Activated naive CD8-positive, alpha-beta T cell (primary cell): ENCODE measurements around the gene MLYCD.
"Not testable (repeated sequence)": the region's sequence is repeated elsewhere in the genome, so short reads cannot be mapped to it uniquely, and the experiment has no call there.

Experiments used
- H3K27ac Mint-ChIP-seq: one replicate; pipeline ENCODE4 v1.8.0; 2021; ENCODE audit warnings: mixed read lengths
- H3K27me3 Mint-ChIP-seq: one replicate; pipeline ENCODE4 v1.8.0; 2021; ENCODE audit warnings: mixed read lengths
- H3K36me3 Mint-ChIP-seq: one replicate; pipeline ENCODE4 v1.8.0; 2021; ENCODE audit warnings: mixed read lengths
- H3K4me1 Mint-ChIP-seq: one replicate; pipeline ENCODE4 v1.8.0; 2021; ENCODE audit warnings: low read depth, mixed read lengths
- H3K4me3 Mint-ChIP-seq: one replicate; pipeline ENCODE4 v1.8.0; 2021; ENCODE audit warnings: mild to moderate bottlenecking, mixed read lengths
- H3K9me3 Mint-ChIP-seq: one replicate; pipeline ENCODE4 v1.8.0; 2021; ENCODE audit warnings: low read depth, mixed read lengths

MLYCD gene

GRCh38 chr16:83937922-83938885 lies 39.3 kb downstream of the MLYCD start:
- H3K27me3 Mint-ChIP-seq, result no peaks in the 10 kb centered on the region
- no peaks in the 10 kb centered on the region for H3K4me1 Mint-ChIP-seq
- H3K4me3 Mint-ChIP-seq, result no peak overlapping the region
- no peaks in the 10 kb centered on the region for H3K36me3 Mint-ChIP-seq
- H3K9me3 Mint-ChIP-seq, result no peaks in the 10 kb centered on the region
- no peak overlapping the region for H3K27ac Mint-ChIP-seq

- Mint-ChIP-seq H3K9me3 (no peaks in the 10 kb centered on the region), H3K27ac (no peak overlapping the region), H3K36me3 (no peaks in the 10 kb centered on the region), H3K4me3 (no peak overlapping the region), H3K4me1 (no peaks in the 10 kb centered on the region), H3K27me3 (no peaks in the 10 kb centered on the region)
Measured at GRCh38 chr16:83939266-83939855, 40.4 kb downstream of the MLYCD start.

- no peak overlapping the region for H3K4me3 Mint-ChIP-seq
- no peaks in the 10 kb centered on the region for H3K9me3 Mint-ChIP-seq
- no peaks in the 10 kb centered on the region for H3K36me3 Mint-ChIP-seq
- H3K27me3 Mint-ChIP-seq, result no peaks in the 10 kb centered on the region
- no peak overlapping the region for H3K27ac Mint-ChIP-seq
- no peaks in the 10 kb centered on the region for H3K4me1 Mint-ChIP-seq
Measured at GRCh38 chr16:83940119-83940518, 41.2 kb downstream of the MLYCD start.

- Mint-ChIP-seq H3K4me3 (no peak overlapping the region), H3K27ac (no peak overlapping the region), H3K9me3 (no peaks in the 10 kb centered on the region), H3K27me3 (no peaks in the 10 kb centered on the region), H3K4me1 (no peaks in the 10 kb centered on the region), H3K36me3 (no peaks in the 10 kb centered on the region)
Measured at GRCh38 chr16:83940630-83941378, 41.9 kb downstream of the MLYCD start.

- H3K4me3 Mint-ChIP-seq, H3K4me1 Mint-ChIP-seq, H3K27me3 Mint-ChIP-seq, H3K36me3 Mint-ChIP-seq, H3K27ac Mint-ChIP-seq, H3K9me3 Mint-ChIP-seq: not testable (repeated sequence)
Measured at GRCh38 chr16:83941546-83941945, 42.6 kb downstream of the MLYCD start.

GRCh38 chr16:83942074-83942473 lies 43.2 kb downstream of the MLYCD start:
- H3K27me3 Mint-ChIP-seq, result no peaks in the 10 kb centered on the region
- H3K4me3 Mint-ChIP-seq, result no peak overlapping the region
- H3K9me3 Mint-ChIP-seq, result no peaks in the 10 kb centered on the region
- H3K4me1 Mint-ChIP-seq, result no peaks in the 10 kb centered on the region
- no peaks in the 10 kb centered on the region for H3K36me3 Mint-ChIP-seq
- H3K27ac Mint-ChIP-seq, result no peak overlapping the region

- H3K27ac Mint-ChIP-seq, result no peak overlapping the region
- no peak overlapping the region for H3K4me3 Mint-ChIP-seq
- H3K36me3 Mint-ChIP-seq, result no peaks in the 10 kb centered on the region
- no peaks in the 10 kb centered on the region for H3K9me3 Mint-ChIP-seq
- H3K27me3 Mint-ChIP-seq, result no peaks in the 10 kb centered on the region
- no peaks in the 10 kb centered on the region for H3K4me1 Mint-ChIP-seq
Measured at GRCh38 chr16:83942815-83943515, 44.0 kb downstream of the MLYCD start.

- H3K27me3 Mint-ChIP-seq, result no peaks in the 10 kb centered on the region
- no peak overlapping the region for H3K27ac Mint-ChIP-seq
- H3K4me1 Mint-ChIP-seq, result no peaks in the 10 kb centered on the region
- H3K4me3 Mint-ChIP-seq, result no peak overlapping the region
- H3K9me3 Mint-ChIP-seq, result no peaks in the 10 kb centered on the region
- H3K36me3 Mint-ChIP-seq, result no peaks in the 10 kb centered on the region
Measured at GRCh38 chr16:83943516-83944050, 44.7 kb downstream of the MLYCD start.

GRCh38 chr16:83945587-83945986 lies 46.7 kb downstream of the MLYCD start:
- Mint-ChIP-seq H3K4me3 (no peak overlapping the region), H3K36me3 (no peaks in the 10 kb centered on the region), H3K9me3 (no peaks in the 10 kb centered on the region), H3K27ac (no peak overlapping the region), H3K4me1 (no peaks in the 10 kb centered on the region), H3K27me3 (no peaks in the 10 kb centered on the region)

GRCh38 chr16:83946154-83946780 lies 47.4 kb downstream of the MLYCD start:
- no peaks in the 10 kb centered on the region for H3K27me3 Mint-ChIP-seq
- H3K4me3 Mint-ChIP-seq, result no peak overlapping the region
- H3K36me3 Mint-ChIP-seq, result no peaks in the 10 kb centered on the region
- H3K9me3 Mint-ChIP-seq, result no peaks in the 10 kb centered on the region
- H3K4me1 Mint-ChIP-seq, result no peaks in the 10 kb centered on the region
- no peak overlapping the region for H3K27ac Mint-ChIP-seq

- H3K27me3 Mint-ChIP-seq, result no peaks in the 10 kb centered on the region
- no peaks in the 10 kb centered on the region for H3K9me3 Mint-ChIP-seq
- no peaks in the 10 kb centered on the region for H3K36me3 Mint-ChIP-seq
- no peak overlapping the region for H3K27ac Mint-ChIP-seq
- no peaks in the 10 kb centered on the region for H3K4me1 Mint-ChIP-seq
- H3K4me3 Mint-ChIP-seq, result no peak overlapping the region
Measured at GRCh38 chr16:83946781-83947566, 48.1 kb downstream of the MLYCD start.

GRCh38 chr16:83947642-83948234 lies 48.8 kb downstream of the MLYCD start:
- Mint-ChIP-seq H3K9me3 (no peaks in the 10 kb centered on the region), H3K27me3 (no peaks in the 10 kb centered on the region), H3K4me1 (peaks cover 1% of the 10 kb centered on the region), H3K4me3 (no peak overlapping the region), H3K36me3 (no peaks in the 10 kb centered on the region), H3K27ac (no peak overlapping the region)

- peaks cover 6% of the 10 kb centered on the region for H3K4me1 Mint-ChIP-seq
- peaks cover 3% of the 10 kb centered on the region for H3K27me3 Mint-ChIP-seq
- H3K27ac Mint-ChIP-seq, result no peak overlapping the region
- no peak overlapping the region for H3K4me3 Mint-ChIP-seq
- no peaks in the 10 kb centered on the region for H3K9me3 Mint-ChIP-seq
- H3K36me3 Mint-ChIP-seq, result no peaks in the 10 kb centered on the region
Measured at GRCh38 chr16:83948914-83949723, 50.2 kb downstream of the MLYCD start.
